HepG2 (cell line): ENCODE results near the gene USP30. TPM values are rescaled to one million over a fixed set of nuclear protein-coding genes. Genes with fewer than 3 reads are reported as not detected.

Source experiments
- HNF4G ChIP-seq, 2 experiments: sonication (generic) in 1 of 2; formaldehyde crosslinking in 1 of 2; IDR thresholded peaks; 2 replicates each; pipeline versions ENCODE4 v1.4.0 to v1.6.1; 2011 to 2020; ENCODE audit warnings: borderline replicate concordance in 2 of 2, low read depth in 2 of 2, mild to moderate bottlenecking in 2 of 2, low read length in 1 of 2, missing genetic modification reagents in 1 of 2, moderate library complexity in 1 of 2
- HOXA3 ChIP-seq: sonication (generic); formaldehyde crosslinking; IDR thresholded peaks from 2 replicates; pipeline ENCODE4 v1.5.0; 2020; ENCODE audit warnings: missing genetic modification reagents
- PAX8 ChIP-seq: sonication (generic); formaldehyde crosslinking; IDR thresholded peaks from 2 replicates; pipeline ENCODE4 v1.8.0; 2022; ENCODE audit warnings: mild to moderate bottlenecking, missing genetic modification reagents, borderline replicate concordance
- POLR2AphosphoS2 ChIP-seq: IDR thresholded peaks from 2 replicates; pipeline ENCODE4 v1.6.1; 2011; ENCODE audit warnings: low read depth, low read length, improper control_type of control experiment
- POLR2G ChIP-seq: fragments of 200-400 bp; formaldehyde crosslinking; IDR thresholded peaks from 2 replicates; pipeline ENCODE4 v1.6.1; 2018; ENCODE audit warnings: mild to moderate bottlenecking, low read depth, low read length, moderate library complexity
- SPEN ChIP-seq: sonication (generic); formaldehyde crosslinking; IDR thresholded peaks from 2 replicates; pipeline ENCODE4 v1.5.1; 2020; ENCODE audit warnings: low read depth, mild to moderate bottlenecking, missing genetic modification reagents
- ZFP62 ChIP-seq: sonication (generic); formaldehyde crosslinking; IDR thresholded peaks from 2 replicates; pipeline ENCODE4 v1.4.0; 2020; ENCODE audit warnings: missing genetic modification reagents
- ZFP82 ChIP-seq: sonication (generic); formaldehyde crosslinking; IDR thresholded peaks from 2 replicates; pipeline ENCODE4 v1.5.1; 2020; ENCODE audit warnings: mild to moderate bottlenecking, missing genetic modification reagents, borderline replicate concordance
- ZNF292 ChIP-seq: sonication (generic); formaldehyde crosslinking; IDR thresholded peaks from 2 replicates; pipeline ENCODE4 v1.8.1; 2022; ENCODE audit warnings: mild to moderate bottlenecking, low read depth, missing genetic modification reagents, borderline replicate concordance
- ZNF598 ChIP-seq: sonication (generic); formaldehyde crosslinking; IDR thresholded peaks from 2 replicates; pipeline ENCODE4 v1.5.1; 2020; ENCODE audit warnings: mild to moderate bottlenecking, missing genetic modification reagents, borderline replicate concordance
- ZNF75D ChIP-seq: sonication (generic); formaldehyde crosslinking; IDR thresholded peaks from 2 replicates; pipeline ENCODE4 v1.8.1; 2023; ENCODE audit warnings: missing genetic modification reagents, mild to moderate bottlenecking, borderline replicate concordance
- ZNF768 ChIP-seq: sonication (generic); formaldehyde crosslinking; IDR thresholded peaks from 2 replicates; pipeline ENCODE4 v1.4.0; 2020; ENCODE audit warnings: missing genetic modification reagents
- ZNF780A ChIP-seq: sonication (generic); formaldehyde crosslinking; IDR thresholded peaks from 2 replicates; pipeline ENCODE4 v1.8.0; 2022; ENCODE audit warnings: mild to moderate bottlenecking, missing genetic modification reagents, moderate library complexity
- ZNF782 ChIP-seq: sonication (generic); formaldehyde crosslinking; IDR thresholded peaks from 2 replicates; pipeline ENCODE4 v1.4.0; 2020; ENCODE audit warnings: missing genetic modification reagents, mild to moderate bottlenecking, borderline replicate concordance
- ZNF850 ChIP-seq: sonication (generic); formaldehyde crosslinking; conservative IDR thresholded peaks from 2 replicates; pipeline ENCODE4 v1.9.0; 2021; ENCODE audit warnings: mild to moderate bottlenecking, missing genetic modification reagents
- ZSCAN20 ChIP-seq: sonication (generic); formaldehyde crosslinking; IDR thresholded peaks from 2 replicates; pipeline ENCODE4 v1.4.0; 2020; ENCODE audit warnings: missing genetic modification reagents, mild to moderate bottlenecking, borderline replicate concordance
- ZSCAN25 ChIP-seq: sonication (generic); formaldehyde crosslinking; IDR thresholded peaks from 2 replicates; pipeline ENCODE4 v1.8.0; 2022; ENCODE audit warnings: mild to moderate bottlenecking, missing genetic modification reagents
- polyA plus RNA-seq, 8 experiments: library from polyadenylated mRNA; depleted of rRNA in 3 of 8; stranded (reverse) in 7 of 8; unstranded in 1 of 8; fragments of >200 nt; fragmentation: Illumina TruSeq in 4 of 8; extraction: Trizol in 4 of 8; gene quantifications; 2 replicates each; pipeline versions ENCODE4 v1.2.1 to v1.2.3, GENCODE V29; 2011 to 2016; ENCODE audit warnings: low read depth in 4 of 8, missing spikeins in 1 of 8, mixed read lengths in 1 of 8; ENCODE audit not compliant: insufficient read depth in 1 of 8
- total RNA-seq, 5 experiments: library from RNA; depleted of rRNA; stranded (reverse); fragments of >200 nt; fragmentation: Illumina TruSeq; extraction: Trizol; gene quantifications; 2 replicates each; pipeline ENCODE4 v1.2.3, GENCODE V29; 2016; ENCODE audit warnings: low read depth in 1 of 5
- TF ChIP-seq, protein P1 (sequence below): sonication (generic); formaldehyde crosslinking; IDR thresholded peaks from 2 replicates; pipeline ENCODE4 v1.4.0; 2020; ENCODE audit warnings: missing genetic modification reagents
- TF ChIP-seq, protein P2 (sequence below): sonication (generic); formaldehyde crosslinking; IDR thresholded peaks from 2 replicates; pipeline ENCODE4 v1.4.0; 2020; ENCODE audit warnings: mild to moderate bottlenecking, low read depth, missing genetic modification reagents
- TF ChIP-seq, protein P3 (sequence below): sonication (generic); formaldehyde crosslinking; IDR thresholded peaks from 2 replicates; pipeline ENCODE4 v1.8.1; 2022; ENCODE audit warnings: mild to moderate bottlenecking, missing genetic modification reagents

Gene USP30
- total and polyA plus RNA-seq, 2 of the 13 experiments (the other 11 are each of a cell fraction or from before 2014, with no cell fraction given), result 11.2 to 20.8 TPM

DNA sequence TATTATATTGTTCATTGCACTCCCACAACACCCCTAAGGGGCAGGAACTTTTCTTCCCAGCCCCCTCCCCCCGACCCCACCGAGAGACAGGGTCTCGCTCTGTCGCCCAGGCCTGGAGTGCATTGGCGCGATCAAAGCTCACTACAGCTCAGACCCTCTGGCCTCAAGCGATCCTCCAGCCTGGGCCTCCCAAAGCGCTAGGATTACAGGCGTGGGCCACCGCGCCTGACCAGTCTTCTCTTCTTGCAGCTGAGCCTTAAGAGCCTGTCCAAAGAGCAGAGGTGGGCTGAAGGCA lies 44.7 kb downstream of the USP30 start (continued):
- TF ChIP-seq ZNF780A (CRISPR knock-in tag) (no peak), SPEN (CRISPR knock-in tag) (no peak), ZSCAN20 (CRISPR knock-in tag) (no peak), ZNF75D (CRISPR knock-in tag) (no peak), ZFP62 (no peak), ZNF292 (CRISPR knock-in tag) (no peak), ZNF768 (CRISPR knock-in tag) (no peak), ZSCAN25 (CRISPR knock-in tag) (no peak), ZNF598 (CRISPR knock-in tag) (no peak), POLR2AphosphoS2 (no peak), HOXA3 (CRISPR knock-in tag) (peak; percentile 10; the same call in 1 of the 2 replicates), ZNF850 (CRISPR knock-in tag) (no peak), HNF4G (IDR thresholded peaks at IDR 0.05; ENCODE audit: borderline replicate concordance, low read depth, low read length) (no peak), HNF4G (CRISPR knock-in tag; IDR thresholded peaks at IDR 0.05; ENCODE audit: borderline replicate concordance, low read depth) (no peak), PAX8 (CRISPR knock-in tag) (no peak), ZNF782 (CRISPR knock-in tag) (no peak), POLR2G (peak; percentile 61), ZFP82 (CRISPR knock-in tag) (no peak)
- TF ChIP-seq, protein P1, sequence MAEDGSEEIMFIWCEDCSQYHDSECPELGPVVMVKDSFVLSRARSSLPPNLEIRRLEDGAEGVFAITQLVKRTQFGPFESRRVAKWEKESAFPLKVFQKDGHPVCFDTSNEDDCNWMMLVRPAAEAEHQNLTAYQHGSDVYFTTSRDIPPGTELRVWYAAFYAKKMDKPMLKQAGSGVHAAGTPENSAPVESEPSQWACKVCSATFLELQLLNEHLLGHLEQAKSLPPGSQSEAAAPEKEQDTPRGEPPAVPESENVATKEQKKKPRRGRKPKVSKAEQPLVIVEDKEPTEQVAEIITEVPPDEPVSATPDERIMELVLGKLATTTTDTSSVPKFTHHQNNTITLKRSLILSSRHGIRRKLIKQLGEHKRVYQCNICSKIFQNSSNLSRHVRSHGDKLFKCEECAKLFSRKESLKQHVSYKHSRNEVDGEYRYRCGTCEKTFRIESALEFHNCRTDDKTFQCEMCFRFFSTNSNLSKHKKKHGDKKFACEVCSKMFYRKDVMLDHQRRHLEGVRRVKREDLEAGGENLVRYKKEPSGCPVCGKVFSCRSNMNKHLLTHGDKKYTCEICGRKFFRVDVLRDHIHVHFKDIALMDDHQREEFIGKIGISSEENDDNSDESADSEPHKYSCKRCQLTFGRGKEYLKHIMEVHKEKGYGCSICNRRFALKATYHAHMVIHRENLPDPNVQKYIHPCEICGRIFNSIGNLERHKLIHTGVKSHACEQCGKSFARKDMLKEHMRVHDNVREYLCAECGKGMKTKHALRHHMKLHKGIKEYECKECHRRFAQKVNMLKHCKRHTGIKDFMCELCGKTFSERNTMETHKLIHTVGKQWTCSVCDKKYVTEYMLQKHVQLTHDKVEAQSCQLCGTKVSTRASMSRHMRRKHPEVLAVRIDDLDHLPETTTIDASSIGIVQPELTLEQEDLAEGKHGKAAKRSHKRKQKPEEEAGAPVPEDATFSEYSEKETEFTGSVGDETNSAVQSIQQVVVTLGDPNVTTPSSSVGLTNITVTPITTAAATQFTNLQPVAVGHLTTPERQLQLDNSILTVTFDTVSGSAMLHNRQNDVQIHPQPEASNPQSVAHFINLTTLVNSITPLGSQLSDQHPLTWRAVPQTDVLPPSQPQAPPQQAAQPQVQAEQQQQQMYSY (CRISPR knock-in tag), result no peak
- TF ChIP-seq, protein P2, sequence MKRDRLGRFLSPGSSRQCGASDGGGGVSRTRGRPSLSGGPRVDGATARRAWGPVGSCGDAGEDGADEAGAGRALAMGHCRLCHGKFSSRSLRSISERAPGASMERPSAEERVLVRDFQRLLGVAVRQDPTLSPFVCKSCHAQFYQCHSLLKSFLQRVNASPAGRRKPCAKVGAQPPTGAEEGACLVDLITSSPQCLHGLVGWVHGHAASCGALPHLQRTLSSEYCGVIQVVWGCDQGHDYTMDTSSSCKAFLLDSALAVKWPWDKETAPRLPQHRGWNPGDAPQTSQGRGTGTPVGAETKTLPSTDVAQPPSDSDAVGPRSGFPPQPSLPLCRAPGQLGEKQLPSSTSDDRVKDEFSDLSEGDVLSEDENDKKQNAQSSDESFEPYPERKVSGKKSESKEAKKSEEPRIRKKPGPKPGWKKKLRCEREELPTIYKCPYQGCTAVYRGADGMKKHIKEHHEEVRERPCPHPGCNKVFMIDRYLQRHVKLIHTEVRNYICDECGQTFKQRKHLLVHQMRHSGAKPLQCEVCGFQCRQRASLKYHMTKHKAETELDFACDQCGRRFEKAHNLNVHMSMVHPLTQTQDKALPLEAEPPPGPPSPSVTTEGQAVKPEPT (CRISPR knock-in tag), result no peak
- TF ChIP-seq, protein P3, sequence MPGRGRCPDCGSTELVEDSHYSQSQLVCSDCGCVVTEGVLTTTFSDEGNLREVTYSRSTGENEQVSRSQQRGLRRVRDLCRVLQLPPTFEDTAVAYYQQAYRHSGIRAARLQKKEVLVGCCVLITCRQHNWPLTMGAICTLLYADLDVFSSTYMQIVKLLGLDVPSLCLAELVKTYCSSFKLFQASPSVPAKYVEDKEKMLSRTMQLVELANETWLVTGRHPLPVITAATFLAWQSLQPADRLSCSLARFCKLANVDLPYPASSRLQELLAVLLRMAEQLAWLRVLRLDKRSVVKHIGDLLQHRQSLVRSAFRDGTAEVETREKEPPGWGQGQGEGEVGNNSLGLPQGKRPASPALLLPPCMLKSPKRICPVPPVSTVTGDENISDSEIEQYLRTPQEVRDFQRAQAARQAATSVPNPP (CRISPR knock-in tag), result no peak
